OCI-LY1 (cell line): ENCODE data around the gene ECD.

Source experiments
- CTCF ChIP-seq: fragments of 200-600 bp; sonication (generic), shearing (Covaris generic); IDR thresholded peaks from 2 replicates; pipeline ENCODE4 v1.5.1; 2017; ENCODE audit warnings: mild to moderate bottlenecking, antibody characterized with exemption, low read length, moderate library complexity, mixed read lengths
- EZH2 ChIP-seq: fragments of 200-600 bp; sonication (generic), shearing (Covaris generic); IDR thresholded peaks from 2 replicates; pipeline ENCODE4 v1.8.0; 2017; ENCODE audit warnings: borderline replicate concordance, mixed run types, mild to moderate bottlenecking, antibody characterized with exemption, low read length, moderate library complexity, mixed read lengths

GRCh38 chr10:73095481-73096021 is 72.3 kb downstream of the ECD start:
- TF ChIP-seq CTCF (no peak), EZH2 (no peak)
